ENCODE data around the gene OSER1. TPM values are rescaled to one million over a fixed set of nuclear protein-coding genes. Genes with fewer than 3 reads are reported as not detected.
A peak's percentile ranks its signal among the peaks of the same experiment; 100 is the strongest.

Gene OSER1
- polyA plus RNA-seq, 3 donors = 42.3 to 89.1 (median 45.1) TPM

DNA sequence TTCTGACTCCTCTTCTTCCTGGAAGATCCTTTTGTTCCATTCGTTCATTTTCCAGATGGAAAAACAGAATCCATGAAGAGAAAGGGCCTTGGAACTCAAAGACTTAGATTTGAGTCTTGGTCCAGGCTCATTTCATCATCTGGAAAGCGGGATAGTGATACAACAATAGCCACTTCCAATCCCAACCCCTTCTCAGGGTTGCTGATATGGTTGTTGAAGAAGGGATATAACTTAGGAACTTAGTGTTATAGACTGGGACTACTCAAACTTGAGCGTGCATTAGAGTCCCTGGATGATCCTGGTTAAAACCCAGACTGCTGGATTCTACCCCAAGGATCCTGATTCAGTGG, 37.8 kb upstream of the OSER1 start:
- Histone ChIP-seq H3K4me1 (ENCODE audit: control insufficient read depth in 1 of 2, insufficient read depth in 2 of 2, low read length in 2 of 2) (no peaks in the 10 kb centered on the region), H3K27me3 (ENCODE audit: control insufficient read depth in 2 of 2, insufficient read depth in 2 of 2, low read length in 2 of 2) (peaks cover 14 to 31% of the 10 kb centered on the region in 2 donors), H2AFZ (ENCODE audit: insufficient read depth, low read depth, low read length, poor library complexity, severe bottlenecking) (no peak overlapping the region), H4K20me1 (ENCODE audit: insufficient read depth, low read length) (no peaks in the 10 kb centered on the region), H3K36me3 (replicated peaks in 1 of 2; ENCODE audit: control insufficient read depth in 1 of 2, insufficient read depth in 2 of 2, low read length in 2 of 2) (no peaks in the 10 kb centered on the region), H3K4me3 (replicated peaks in 1 of 3; ENCODE audit: low read depth in 2 of 3, low read length in 3 of 3) (no peak overlapping the region), H3K9me3 (replicated peaks in 1 of 2; ENCODE audit: control insufficient read depth in 1 of 2, insufficient read depth in 1 of 2, low read length in 2 of 2) (peaks cover 0 to 7% of the 10 kb centered on the region in 2 donors), H3K9ac (ENCODE audit: insufficient read depth, low read length, poor library complexity, severe bottlenecking) (no peak overlapping the region), H3K27ac (ENCODE audit: low read depth in 1 of 2, low read length in 2 of 2) (no peak overlapping the region), H3K4me2 (replicated peaks; ENCODE audit: extremely low read depth, low read length, poor library complexity, severe bottlenecking) (no peak overlapping the region), H3K79me2 (ENCODE audit: insufficient read depth, low read length) (no peaks in the 10 kb centered on the region)
- 45% methylated on average over 2 of the region's 3 CpGs for WGBS (ENCODE audit: insufficient coverage)
- H3K27ac Mint-ChIP-seq = no peak overlapping the region
- no peak for TF ChIP-seq CTCF (IDR thresholded peaks at IDR 0.05)
- peak overlapping the region in 1 of 2 donors; percentile 30 for H3K4me3 Mint-ChIP-seq
- H3K27me3 Mint-ChIP-seq (ENCODE audit: low read depth in 3 of 3) = peaks cover 25 to 39% (median 37%) of the 10 kb centered on the region in 3 donors
- H3K9me3 Mint-ChIP-seq = peaks cover 0 to 6% (median 4%) of the 10 kb centered on the region in 7 donors
- H3K36me3 Mint-ChIP-seq = no peaks in the 10 kb centered on the region
- H3K4me1 Mint-ChIP-seq = no peaks in the 10 kb centered on the region
- intact Hi-C loops (cut with micrococcal nuclease) = no loop called here
- no peak for DNase-seq

DNA sequence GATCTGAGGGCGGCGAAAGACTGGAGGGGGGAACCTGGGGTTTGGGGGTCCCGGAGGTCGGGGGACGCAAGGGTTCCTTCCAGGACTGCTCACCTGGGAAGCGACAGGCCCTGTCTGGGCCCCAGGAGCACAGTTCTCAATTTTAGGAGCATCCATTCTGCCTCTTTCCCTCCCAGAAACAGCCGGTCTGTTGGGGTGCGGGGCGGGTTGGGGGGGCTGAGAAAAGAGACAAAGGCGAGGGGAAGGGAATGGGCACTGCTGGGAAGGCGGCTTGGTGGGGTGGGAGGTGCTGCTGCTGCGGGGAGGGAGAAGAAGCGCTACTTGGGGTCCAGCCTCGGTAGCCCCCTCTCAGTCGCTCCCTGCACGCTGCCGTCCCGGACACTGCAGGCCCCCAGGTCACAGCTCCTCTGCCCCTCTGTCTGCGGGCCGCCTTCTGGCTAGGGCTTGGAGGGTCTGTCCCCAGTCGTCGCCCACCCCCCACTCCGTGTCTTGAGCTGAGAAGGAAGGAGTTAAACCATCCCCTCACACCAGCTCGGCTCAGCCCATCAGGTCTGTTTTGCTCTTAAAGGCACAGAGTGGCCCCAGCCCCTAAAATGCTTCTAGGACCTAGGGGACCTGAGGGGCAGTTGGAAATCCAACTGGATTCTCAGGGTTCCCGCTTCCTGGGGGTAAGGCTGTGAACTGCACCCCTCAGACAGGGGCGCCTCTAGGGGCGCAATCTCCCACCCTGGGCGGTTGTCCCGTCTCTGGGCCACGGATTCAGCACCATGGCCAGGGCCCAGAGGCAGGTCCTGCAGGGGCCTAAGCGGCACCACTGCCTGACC, 37.2 kb upstream of the OSER1 start:
- intact Hi-C loops (cut with micrococcal nuclease) = no loop called here
- H3K27me3 Mint-ChIP-seq (ENCODE audit: low read depth in 3 of 3) = peaks cover 29 to 41% (median 37%) of the 10 kb centered on the region in 3 donors

More for the DNA sequence above, 37.2 kb upstream of the OSER1 start:
- Mint-ChIP-seq H3K4me1 (no peaks in the 10 kb centered on the region), H3K4me3 (peak overlapping the region in 1 of 2 donors; percentile 42), H3K9me3 (peaks cover 0 to 6% (median 4%) of the 10 kb centered on the region in 7 donors), H3K36me3 (no peaks in the 10 kb centered on the region), H3K27ac (no peak overlapping the region)
- Histone ChIP-seq H2AFZ (ENCODE audit: insufficient read depth, low read depth, low read length, poor library complexity, severe bottlenecking) (no peak overlapping the region), H3K4me3 (replicated peaks in 1 of 3; ENCODE audit: low read depth in 2 of 3, low read length in 3 of 3) (no peak overlapping the region), H4K20me1 (ENCODE audit: insufficient read depth, low read length) (no peaks in the 10 kb centered on the region), H3K27ac (ENCODE audit: low read depth in 1 of 2, low read length in 2 of 2) (no peak overlapping the region), H3K9ac (ENCODE audit: insufficient read depth, low read length, poor library complexity, severe bottlenecking) (no peak overlapping the region), H3K4me2 (replicated peaks; ENCODE audit: extremely low read depth, low read length, poor library complexity, severe bottlenecking) (no peak overlapping the region), H3K27me3 (ENCODE audit: control insufficient read depth in 2 of 2, insufficient read depth in 2 of 2, low read length in 2 of 2) (peaks cover 14 to 31% of the 10 kb centered on the region in 2 donors), H3K36me3 (replicated peaks in 1 of 2; ENCODE audit: control insufficient read depth in 1 of 2, insufficient read depth in 2 of 2, low read length in 2 of 2) (no peaks in the 10 kb centered on the region), H3K4me1 (ENCODE audit: control insufficient read depth in 1 of 2, insufficient read depth in 2 of 2, low read length in 2 of 2) (no peaks in the 10 kb centered on the region), H3K9me3 (replicated peaks in 1 of 2; ENCODE audit: control insufficient read depth in 1 of 2, insufficient read depth in 1 of 2, low read length in 2 of 2) (peaks cover 0 to 7% of the 10 kb centered on the region in 2 donors), H3K79me2 (ENCODE audit: insufficient read depth, low read length) (no peaks in the 10 kb centered on the region)
- TF ChIP-seq CTCF (IDR thresholded peaks at IDR 0.05) = no peak
- DNase-seq = no peak
- 8% methylated on average over 20 of the region's 31 CpGs for WGBS (ENCODE audit: insufficient coverage)
